Smooth muscle cell (in vitro differentiated cells): ENCODE measurements around the gene NOP9. TPM values are rescaled to one million over a fixed set of nuclear protein-coding genes. Genes with fewer than 3 reads are reported as not detected.

Experiments
- DNase-seq: peaks from one replicate; lab custom pipeline; 2025; ENCODE audit not compliant: unreplicated experiment; lab: John Stamatoyannopoulos, UW
- H2AFZ ChIP-seq: fragments of 200-600 bp; sonication (generic); 2 replicates; pipeline ENCODE4 v1.6.0; 2016; ENCODE audit warnings: antibody characterized with exemption, low read depth, mild to moderate bottlenecking
- H3F3A ChIP-seq: fragments of 200-600 bp; sonication (generic); 2 replicates; pipeline ENCODE4 v1.6.0; 2017; ENCODE audit warnings: antibody characterized with exemption, low read depth
- H3K27ac ChIP-seq: fragments of 200-600 bp; sonication (generic); 2 replicates; pipeline ENCODE4 v1.5.1; 2016; ENCODE audit warnings: low read depth, mild to moderate bottlenecking
- H3K27me3 ChIP-seq: fragments of 200-600 bp; sonication (generic); 2 replicates; pipeline ENCODE4 v1.6.1; 2016; ENCODE audit warnings: low read depth, mild to moderate bottlenecking
- H3K36me3 ChIP-seq: fragments of 200-600 bp; sonication (generic); 2 replicates; pipeline ENCODE4 v1.5.1; 2016; ENCODE audit warnings: low read depth
- H3K4me1 ChIP-seq: fragments of 200-600 bp; sonication (generic); 2 replicates; pipeline ENCODE4 v1.5.1; 2016; ENCODE audit warnings: low read depth
- H3K4me2 ChIP-seq: fragments of 200-600 bp; sonication (generic); 2 replicates; pipeline ENCODE4 v1.6.0; 2016; ENCODE audit warnings: mild to moderate bottlenecking
- H3K4me3 ChIP-seq: fragments of 200-600 bp; sonication (generic); 2 replicates; pipeline ENCODE4 v1.5.1; 2016; ENCODE audit warnings: mild to moderate bottlenecking
- H3K79me2 ChIP-seq: fragments of 200-600 bp; sonication (generic); 2 replicates; pipeline ENCODE4 v1.6.0; 2016; ENCODE audit warnings: low read depth, mild to moderate bottlenecking
- H3K9ac ChIP-seq: fragments of 200-600 bp; sonication (generic); 2 replicates; pipeline ENCODE4 v1.6.0; 2016; ENCODE audit warnings: low read depth
- H3K9me3 ChIP-seq: fragments of 200-600 bp; sonication (generic); replicated peaks from 2 replicates; pipeline ENCODE4 v1.5.1; 2016; ENCODE audit warnings: low read depth
- H4K20me1 ChIP-seq: fragments of 200-600 bp; sonication (generic); 2 replicates; pipeline ENCODE4 v1.6.0; 2016; ENCODE audit warnings: low read depth
- CTCF ChIP-seq: fragments of 200-600 bp; sonication (generic); IDR thresholded peaks from 2 replicates; pipeline ENCODE4 v1.5.1; 2017; ENCODE audit warnings: borderline replicate concordance, mild to moderate bottlenecking, antibody characterized with exemption; ENCODE audit not compliant: insufficient read depth, poor library complexity, severe bottlenecking
- WGBS: methylation state at CpG from one replicate; pipeline ENCODE4 v1.1.7; 2016; ENCODE audit warnings: low lambda C conversion rate; 5-methylcytosine and 5-hydroxymethylcytosine counted together
- polyA plus RNA-seq: library from polyadenylated mRNA; unstranded; fragments of >200 nt; fragmentation: Nextera tagmentation; extraction: Ambion mirVana; gene quantifications from 2 replicates; pipeline ENCODE4 v1.2.1, GENCODE V29; 2016
- total RNA-seq: library from RNA; depleted of rRNA; stranded (reverse); fragments of >200 nt; gene quantifications from 2 replicates; pipeline ENCODE4 v1.2.3, GENCODE V29; 2014

Gene NOP9
- total and polyA plus RNA-seq, 2 experiments from 2014 or later, result 3.3 to 9.3 TPM

GRCh38 chr14:24315243-24315806 is 15.7 kb downstream of the NOP9 start:
- H3F3A ChIP-seq, result no peaks in the 10 kb centered on the region
- no peak for TF ChIP-seq CTCF
- H3K36me3 ChIP-seq, result no peaks in the 10 kb centered on the region
- no peaks in the 10 kb centered on the region for H3K27me3 ChIP-seq
- no peaks in the 10 kb centered on the region for H3K4me1 ChIP-seq
- H3K4me2 ChIP-seq, result no peak overlapping the region
- H3K9me3 ChIP-seq, result no peaks in the 10 kb centered on the region
- H3K79me2 ChIP-seq, result no peaks in the 10 kb centered on the region
- H3K9ac ChIP-seq, result no peak overlapping the region
- no peak overlapping the region for H3K4me3 ChIP-seq
- 96% methylated on average over 10 of the region's 10 CpGs for WGBS
- no peak overlapping the region for H2AFZ ChIP-seq
- DNase-seq, result no peak
- H4K20me1 ChIP-seq, result no peaks in the 10 kb centered on the region
- no peak overlapping the region for H3K27ac ChIP-seq

- DNase-seq, result no peak
- no peak overlapping the region for H3K4me3 ChIP-seq
- H3K79me2 ChIP-seq, result no peaks in the 10 kb centered on the region
- H3K9ac ChIP-seq, result no peak overlapping the region
- no peak overlapping the region for H3K4me2 ChIP-seq
- H2AFZ ChIP-seq, result no peak overlapping the region
- WGBS, result 88% methylated on average over 69 of the region's 70 CpGs
- no peaks in the 10 kb centered on the region for H3F3A ChIP-seq
- TF ChIP-seq CTCF, result no peak
- no peak overlapping the region for H3K27ac ChIP-seq
- H3K4me1 ChIP-seq, result no peaks in the 10 kb centered on the region
- no peaks in the 10 kb centered on the region for H3K9me3 ChIP-seq
- no peaks in the 10 kb centered on the region for H3K36me3 ChIP-seq
- no peaks in the 10 kb centered on the region for H4K20me1 ChIP-seq
- no peaks in the 10 kb centered on the region for H3K27me3 ChIP-seq
These were observed 16.4 kb downstream of the NOP9 start for GRCh38 chr14:24315807-24316596.

GRCh38 chr14:24316597-24316950 is 16.9 kb downstream of the NOP9 start:
- 92% methylated on average over 18 of the region's 18 CpGs for WGBS
- Histone ChIP-seq H3K27ac (no peak overlapping the region), H3K36me3 (no peaks in the 10 kb centered on the region), H2AFZ (no peak overlapping the region), H4K20me1 (no peaks in the 10 kb centered on the region), H3K4me3 (no peak overlapping the region), H3K79me2 (no peaks in the 10 kb centered on the region), H3K9me3 (no peaks in the 10 kb centered on the region), H3K4me1 (no peaks in the 10 kb centered on the region), H3F3A (no peaks in the 10 kb centered on the region), H3K4me2 (no peak overlapping the region), H3K9ac (no peak overlapping the region), H3K27me3 (no peaks in the 10 kb centered on the region)
- TF ChIP-seq CTCF, result no peak
- no peak for DNase-seq
